Measurements from ENCODE around the gene MAGI2.

The MAGI2 gene

DNA sequence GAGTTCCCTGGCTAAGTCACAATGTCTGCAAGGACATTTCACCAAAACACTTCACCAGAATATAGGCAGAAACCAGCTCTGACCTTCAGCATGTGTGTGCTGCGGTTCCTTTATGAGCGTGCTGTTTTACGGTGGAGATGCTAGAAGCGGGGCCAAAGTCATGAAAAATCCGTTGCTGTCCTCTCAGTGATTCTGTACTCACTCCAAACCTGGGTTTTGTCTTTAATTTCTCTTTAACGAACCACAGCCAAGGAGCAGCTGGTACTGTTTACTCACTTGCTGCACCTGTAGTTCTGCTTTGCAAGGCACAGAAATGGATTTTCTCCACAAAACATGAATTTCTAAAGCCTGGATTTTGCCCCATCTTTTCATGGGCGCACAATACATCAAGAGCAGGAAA is 1015.0 kb downstream of the MAGI2 start:
- H3K27me3 ChIP-seq (ENCODE audit: control insufficient read depth in 3 of 3, insufficient read depth in 3 of 3, low read depth in 1 of 3, low read length in 3 of 3) = no peaks in the 10 kb centered on the region

DNA sequence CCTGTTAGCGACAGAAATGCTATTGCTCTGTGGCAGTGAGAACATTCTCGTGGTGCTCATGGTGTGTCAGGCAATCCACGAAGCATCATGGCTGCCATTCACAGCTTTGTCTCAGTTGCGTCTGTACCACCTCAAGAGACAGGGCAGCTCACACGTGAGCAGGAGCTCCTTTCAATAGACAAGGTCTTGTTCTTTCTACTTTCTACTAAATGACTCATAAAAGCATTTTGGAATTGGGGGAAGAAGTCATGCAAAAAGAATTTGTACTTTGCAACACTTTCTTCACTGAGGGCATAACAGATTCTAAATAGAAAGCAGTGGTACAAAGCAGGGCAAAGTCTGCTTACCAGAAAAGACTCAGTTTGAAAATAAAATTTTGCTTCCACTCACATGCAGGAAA is 1016.3 kb downstream of the MAGI2 start:
- no peak overlapping the region for H2BK15ac ChIP-seq (ENCODE audit: low read length)
- no peak overlapping the region for H3K4ac ChIP-seq (ENCODE audit: low read length)
- H3K23ac ChIP-seq (ENCODE audit: low read depth, low read length, poor library complexity) = no peak overlapping the region
- WGBS, 2 donors (ENCODE audit: extremely low coverage in 2 of 2, insufficient read length in 2 of 2, insufficient replicate concordance in 1 of 2) = no CpG with 5 or more reads among the region's 5 CpGs
- H3K9ac ChIP-seq (ENCODE audit: low read depth, low read length, poor library complexity) = no peak overlapping the region
- no peak overlapping the region for H2BK5ac ChIP-seq (ENCODE audit: low read length)
- no peak overlapping the region for H3K18ac ChIP-seq (ENCODE audit: low read length)
- H3K4me2 ChIP-seq (ENCODE audit: insufficient read depth, low read length, poor library complexity, severe bottlenecking) = no peak overlapping the region
- H3K79me1 ChIP-seq (ENCODE audit: low read depth, low read length) = no peaks in the 10 kb centered on the region
- H2AK5ac ChIP-seq (ENCODE audit: low read depth, low read length) = no peak overlapping the region
- no peak overlapping the region for H4K8ac ChIP-seq (ENCODE audit: low read depth, low read length)
- H3K14ac ChIP-seq (ENCODE audit: low read length) = no peak overlapping the region
- no peak overlapping the region for H2BK120ac ChIP-seq (ENCODE audit: low read depth, low read length)
- no peak for DNase-seq (ENCODE audit: low spot score)
- H2BK12ac ChIP-seq (ENCODE audit: low read length) = no peak overlapping the region
- H3K27ac ChIP-seq (replicated peaks; ENCODE audit: low read length) = no peak overlapping the region
- H3K4me1 ChIP-seq (ENCODE audit: control insufficient read depth in 2 of 2, insufficient read depth in 1 of 2, low read depth in 1 of 2, low read length in 2 of 2) = peaks cover 0 to 3% of the 10 kb centered on the region in 2 donors
- no peak overlapping the region for H2AFZ ChIP-seq (ENCODE audit: low read length)
- no peaks in the 10 kb centered on the region for H3K9me3 ChIP-seq (replicated peaks in 1 of 2; ENCODE audit: control insufficient read depth in 2 of 2, insufficient read depth in 1 of 2, low read depth in 1 of 2, low read length in 2 of 2)
- H3K4me3 ChIP-seq (ENCODE audit: low read length in 2 of 2) = no peak overlapping the region
- H3K27me3 ChIP-seq (ENCODE audit: control insufficient read depth in 3 of 3, insufficient read depth in 3 of 3, low read depth in 1 of 3, low read length in 3 of 3) = no peaks in the 10 kb centered on the region
- H3K36me3 ChIP-seq (replicated peaks in 1 of 2; ENCODE audit: control insufficient read depth in 2 of 2, insufficient read depth in 2 of 2, low read length in 2 of 2) = no peaks in the 10 kb centered on the region
- H4K91ac ChIP-seq (ENCODE audit: low read depth, low read length, poor library complexity) = no peak overlapping the region

More for the DNA sequence above, 1015.0 kb downstream of the MAGI2 start:
- Histone ChIP-seq H2AK5ac (ENCODE audit: low read depth, low read length) (no peak overlapping the region), H2BK5ac (ENCODE audit: low read length) (no peak overlapping the region), H3K27ac (replicated peaks; ENCODE audit: low read length) (no peak overlapping the region), H2AFZ (ENCODE audit: low read length) (no peak overlapping the region), H2BK12ac (ENCODE audit: low read length) (no peak overlapping the region), H3K4me1 (ENCODE audit: control insufficient read depth in 2 of 2, insufficient read depth in 1 of 2, low read depth in 1 of 2, low read length in 2 of 2) (peaks cover 3% of the 10 kb centered on the region in 2 donors), H2BK15ac (ENCODE audit: low read length) (no peak overlapping the region), H3K18ac (ENCODE audit: low read length) (no peak overlapping the region), H3K14ac (ENCODE audit: low read length) (no peak overlapping the region), H3K9ac (ENCODE audit: low read depth, low read length, poor library complexity) (no peak overlapping the region), H3K4ac (ENCODE audit: low read length) (no peak overlapping the region), H3K36me3 (replicated peaks in 1 of 2; ENCODE audit: control insufficient read depth in 2 of 2, insufficient read depth in 2 of 2, low read length in 2 of 2) (no peaks in the 10 kb centered on the region), H3K4me3 (ENCODE audit: low read length in 2 of 2) (no peak overlapping the region), H3K79me1 (ENCODE audit: low read depth, low read length) (no peaks in the 10 kb centered on the region), H2BK120ac (ENCODE audit: low read depth, low read length) (no peak overlapping the region), H4K91ac (ENCODE audit: low read depth, low read length, poor library complexity) (no peak overlapping the region), H3K9me3 (replicated peaks in 1 of 2; ENCODE audit: control insufficient read depth in 2 of 2, insufficient read depth in 1 of 2, low read depth in 1 of 2, low read length in 2 of 2) (no peaks in the 10 kb centered on the region), H3K4me2 (ENCODE audit: insufficient read depth, low read length, poor library complexity, severe bottlenecking) (no peak overlapping the region), H4K8ac (ENCODE audit: low read depth, low read length) (no peak overlapping the region), H3K23ac (ENCODE audit: low read depth, low read length, poor library complexity) (no peak overlapping the region)
- WGBS, 2 donors (ENCODE audit: extremely low coverage in 2 of 2, insufficient read length in 2 of 2, insufficient replicate concordance in 1 of 2) = no CpG with 5 or more reads among the region's 7 CpGs
- no peak for DNase-seq (ENCODE audit: low spot score)

DNA sequence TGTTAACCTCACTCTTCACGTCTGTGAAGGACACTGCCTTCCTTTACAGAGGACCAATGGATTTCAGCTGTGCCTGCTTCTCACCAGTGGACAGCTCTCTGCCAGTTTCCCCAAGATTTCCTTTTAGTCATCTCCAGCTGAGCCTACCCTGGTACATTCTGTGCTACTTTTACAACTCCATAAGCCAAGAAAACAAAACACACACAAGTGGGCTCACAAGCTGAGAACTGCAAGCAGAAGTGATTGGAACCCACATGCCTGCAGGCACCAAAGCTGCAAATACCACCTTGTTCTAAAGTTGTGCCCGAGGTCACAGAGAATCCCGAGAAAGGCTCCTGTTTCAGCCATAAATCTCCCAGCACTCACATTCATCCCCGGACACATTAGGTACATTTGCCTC is 1018.1 kb downstream of the MAGI2 start:
- Histone ChIP-seq H3K4me2 (ENCODE audit: insufficient read depth, low read length, poor library complexity, severe bottlenecking) (no peak overlapping the region), H3K18ac (ENCODE audit: low read length) (no peak overlapping the region)
- DNase-seq (ENCODE audit: low spot score) = no peak

DNA sequence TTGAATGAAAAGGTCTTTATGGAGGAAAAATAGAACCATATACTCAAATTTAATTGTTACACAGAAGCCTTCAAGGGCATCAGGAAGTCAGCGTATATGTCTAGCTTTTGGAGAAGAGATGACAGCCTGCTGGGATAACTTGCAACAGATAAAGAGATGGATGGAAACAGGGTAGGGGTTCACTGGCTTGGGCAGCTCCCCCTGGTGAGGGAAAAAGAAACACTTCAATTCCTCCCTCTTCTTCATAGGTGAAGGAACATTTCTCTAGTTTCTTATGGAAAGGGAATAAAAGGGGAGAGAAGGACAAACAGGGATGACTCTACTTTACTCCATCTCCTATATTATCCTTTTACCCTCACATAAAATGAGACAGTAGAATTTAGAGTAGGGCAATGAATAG is 1019.2 kb downstream of the MAGI2 start:
- Histone ChIP-seq H3K14ac (ENCODE audit: low read length) (no peak overlapping the region), H3K4me1 (ENCODE audit: control insufficient read depth in 2 of 2, insufficient read depth in 1 of 2, low read depth in 1 of 2, low read length in 2 of 2) (peaks cover 0 to 3% of the 10 kb centered on the region in 2 donors), H3K36me3 (replicated peaks in 1 of 2; ENCODE audit: control insufficient read depth in 2 of 2, insufficient read depth in 2 of 2, low read length in 2 of 2) (no peaks in the 10 kb centered on the region), H3K79me1 (ENCODE audit: low read depth, low read length) (no peaks in the 10 kb centered on the region), H2BK12ac (ENCODE audit: low read length) (no peak overlapping the region), H2BK5ac (ENCODE audit: low read length) (no peak overlapping the region), H3K18ac (ENCODE audit: low read length) (no peak overlapping the region), H2AFZ (ENCODE audit: low read length) (no peak overlapping the region), H3K27ac (replicated peaks; ENCODE audit: low read length) (no peak overlapping the region), H2AK5ac (ENCODE audit: low read depth, low read length) (no peak overlapping the region), H4K8ac (ENCODE audit: low read depth, low read length) (no peak overlapping the region), H2BK15ac (ENCODE audit: low read length) (no peak overlapping the region), H3K4ac (ENCODE audit: low read length) (no peak overlapping the region), H4K91ac (ENCODE audit: low read depth, low read length, poor library complexity) (no peak overlapping the region), H3K23ac (ENCODE audit: low read depth, low read length, poor library complexity) (no peak overlapping the region), H3K4me3 (ENCODE audit: low read length in 2 of 2) (no peak overlapping the region), H3K27me3 (ENCODE audit: control insufficient read depth in 3 of 3, insufficient read depth in 3 of 3, low read depth in 1 of 3, low read length in 3 of 3) (no peaks in the 10 kb centered on the region), H3K9me3 (replicated peaks in 1 of 2; ENCODE audit: control insufficient read depth in 2 of 2, insufficient read depth in 1 of 2, low read depth in 1 of 2, low read length in 2 of 2) (no peaks in the 10 kb centered on the region), H3K9ac (ENCODE audit: low read depth, low read length, poor library complexity) (no peak overlapping the region), H2BK120ac (ENCODE audit: low read depth, low read length) (no peak overlapping the region), H3K4me2 (ENCODE audit: insufficient read depth, low read length, poor library complexity, severe bottlenecking) (no peak overlapping the region)
- DNase-seq (ENCODE audit: low spot score) = no peak
- no CpG with 5 or more reads among the region's 1 CpG for WGBS, 2 donors (ENCODE audit: extremely low coverage in 2 of 2, insufficient read length in 2 of 2, insufficient replicate concordance in 1 of 2)

More for the DNA sequence above, 1018.1 kb downstream of the MAGI2 start:
- Histone ChIP-seq H3K27me3 (ENCODE audit: control insufficient read depth in 3 of 3, insufficient read depth in 3 of 3, low read depth in 1 of 3, low read length in 3 of 3) (no peaks in the 10 kb centered on the region), H2AK5ac (ENCODE audit: low read depth, low read length) (no peak overlapping the region), H4K91ac (ENCODE audit: low read depth, low read length, poor library complexity) (no peak overlapping the region), H3K14ac (ENCODE audit: low read length) (no peak overlapping the region), H2BK12ac (ENCODE audit: low read length) (no peak overlapping the region), H2AFZ (ENCODE audit: low read length) (no peak overlapping the region), H3K4ac (ENCODE audit: low read length) (no peak overlapping the region), H2BK120ac (ENCODE audit: low read depth, low read length) (no peak overlapping the region), H3K36me3 (replicated peaks in 1 of 2; ENCODE audit: control insufficient read depth in 2 of 2, insufficient read depth in 2 of 2, low read length in 2 of 2) (no peaks in the 10 kb centered on the region), H3K9me3 (replicated peaks in 1 of 2; ENCODE audit: control insufficient read depth in 2 of 2, insufficient read depth in 1 of 2, low read depth in 1 of 2, low read length in 2 of 2) (no peaks in the 10 kb centered on the region), H3K4me3 (ENCODE audit: low read length in 2 of 2) (no peak overlapping the region), H3K27ac (replicated peaks; ENCODE audit: low read length) (no peak overlapping the region), H3K9ac (ENCODE audit: low read depth, low read length, poor library complexity) (no peak overlapping the region), H2BK5ac (ENCODE audit: low read length) (no peak overlapping the region), H3K4me1 (ENCODE audit: control insufficient read depth in 2 of 2, insufficient read depth in 1 of 2, low read depth in 1 of 2, low read length in 2 of 2) (peaks cover 0 to 3% of the 10 kb centered on the region in 2 donors), H2BK15ac (ENCODE audit: low read length) (no peak overlapping the region), H3K23ac (ENCODE audit: low read depth, low read length, poor library complexity) (no peak overlapping the region), H4K8ac (ENCODE audit: low read depth, low read length) (no peak overlapping the region), H3K79me1 (ENCODE audit: low read depth, low read length) (no peaks in the 10 kb centered on the region)
- no CpG with 5 or more reads among the region's 4 CpGs for WGBS, 2 donors (ENCODE audit: extremely low coverage in 2 of 2, insufficient read length in 2 of 2, insufficient replicate concordance in 1 of 2)

Data from neuronal stem cell (in vitro differentiated cells).